Natural killer cell treated with Interleukin-12 subunit alpha and Interleukin-12 subunit beta and Interleukin-15 and Interleukin-18, amount 100 ng/mL, for 72 hours (primary cell): ENCODE data around the gene HSF4. TPM values are rescaled to one million over a fixed set of nuclear protein-coding genes. Genes with fewer than 3 reads are reported as not detected.

Experiments used
- ATAC-seq, 2 donors: fragments of 150-1000 bp; cut with Tn5 transposase in 1 of 2; sonication (Bioruptor Pico), chemical (Tn5 transposase) in 1 of 2; 2 replicates each; pipeline ENCODE4 v1.10.0; 2021
- DNase-seq: peaks from one replicate; pipeline ENCODE4 v3.0.0; 2022; ENCODE audit warnings: low spot score
- H3K27ac Mint-ChIP-seq, 2 donors: 1 replicate in 1 of 2; 2 replicates in 1 of 2; pipeline ENCODE4 v1.8.0; 2022; ENCODE audit warnings: mixed read lengths in 2 of 2, mild to moderate bottlenecking in 1 of 2, moderate library complexity in 1 of 2
- H3K27me3 Mint-ChIP-seq, 2 donors: 1 replicate in 1 of 2; 2 replicates in 1 of 2; pipeline ENCODE4 v1.8.0; 2022; ENCODE audit warnings: mixed read lengths in 2 of 2
- H3K36me3 Mint-ChIP-seq: one replicate; pipeline ENCODE4 v1.8.0; 2022; ENCODE audit warnings: mixed read lengths
- H3K4me1 Mint-ChIP-seq, 2 donors: 1 replicate in 1 of 2; 2 replicates in 1 of 2; pipeline ENCODE4 v1.8.0; 2022; ENCODE audit warnings: low read depth in 2 of 2, mixed read lengths in 2 of 2, mild to moderate bottlenecking in 1 of 2
- H3K4me3 Mint-ChIP-seq: one replicate; pipeline ENCODE4 v1.8.0; 2022; ENCODE audit warnings: mixed read lengths
- H3K9me3 Mint-ChIP-seq: 2 replicates; pipeline ENCODE4 v1.8.0; 2022; ENCODE audit warnings: mixed read lengths
- total RNA-seq, 2 donors: library from RNA; stranded (reverse); gene quantifications; one replicate each; pipeline ENCODE4 v1.2.3, GENCODE V29; 2022

The HSF4 gene
- total RNA-seq, 2 donors from 2014 or later: 17.2 to 19.4 TPM

DNA sequence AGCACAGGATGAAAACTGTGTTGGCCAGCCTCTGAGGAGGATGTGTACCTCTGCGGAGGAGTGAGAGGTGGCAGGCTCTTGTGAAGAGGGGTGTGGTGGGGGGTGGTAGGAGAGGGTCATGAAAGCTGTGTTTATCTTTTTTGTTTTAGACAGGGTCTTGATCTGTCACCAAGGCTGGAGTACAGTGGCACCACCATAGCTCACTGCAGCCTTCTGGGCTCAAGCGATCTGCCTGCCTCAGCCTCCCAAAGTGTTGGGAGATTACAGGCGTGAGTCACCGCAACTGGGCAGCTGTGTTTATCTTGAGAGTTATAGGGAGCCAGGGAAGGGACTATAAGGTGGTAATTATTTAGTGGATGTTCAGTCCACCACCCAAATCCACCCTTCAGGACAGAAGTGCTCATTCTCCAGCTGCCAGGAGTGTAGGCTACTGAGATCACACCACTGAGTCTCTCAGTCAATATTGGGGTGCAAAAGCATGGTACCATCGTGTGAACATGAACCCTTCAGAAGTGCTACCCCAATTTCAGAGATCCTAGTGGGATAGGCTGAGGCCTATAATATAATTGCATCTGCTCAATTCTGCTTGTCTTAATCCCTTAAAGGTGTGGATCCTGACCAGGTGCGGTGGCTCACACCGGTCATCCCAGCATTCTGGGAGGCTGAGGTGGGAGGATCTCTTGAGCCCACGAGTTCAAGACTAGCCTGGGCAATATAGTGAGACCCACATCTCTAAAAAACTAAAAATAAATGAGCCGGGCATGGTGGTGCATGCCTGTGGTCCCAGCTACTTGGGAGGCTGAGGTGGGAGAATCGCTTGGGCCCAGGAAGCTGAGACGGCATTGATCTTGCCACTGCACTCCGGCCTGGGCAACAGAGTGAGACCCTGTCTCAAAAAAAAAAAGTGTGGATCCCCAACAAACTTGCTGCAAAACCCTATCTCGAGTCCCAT lies 26.2 kb downstream of the HSF4 start:
- ATAC-seq (no peak), DNase-seq (no peak)
- Mint-ChIP-seq H3K4me3 (peak overlapping the region; percentile 82), H3K4me1 (peaks cover 27% of the 10 kb centered on the region in 2 donors), H3K27me3 (no peaks in the 10 kb centered on the region), H3K27ac (peak overlapping the region; percentile 54 to 80), H3K36me3 (peaks cover 3% of the 10 kb centered on the region), H3K9me3 (no peaks in the 10 kb centered on the region)

DNA sequence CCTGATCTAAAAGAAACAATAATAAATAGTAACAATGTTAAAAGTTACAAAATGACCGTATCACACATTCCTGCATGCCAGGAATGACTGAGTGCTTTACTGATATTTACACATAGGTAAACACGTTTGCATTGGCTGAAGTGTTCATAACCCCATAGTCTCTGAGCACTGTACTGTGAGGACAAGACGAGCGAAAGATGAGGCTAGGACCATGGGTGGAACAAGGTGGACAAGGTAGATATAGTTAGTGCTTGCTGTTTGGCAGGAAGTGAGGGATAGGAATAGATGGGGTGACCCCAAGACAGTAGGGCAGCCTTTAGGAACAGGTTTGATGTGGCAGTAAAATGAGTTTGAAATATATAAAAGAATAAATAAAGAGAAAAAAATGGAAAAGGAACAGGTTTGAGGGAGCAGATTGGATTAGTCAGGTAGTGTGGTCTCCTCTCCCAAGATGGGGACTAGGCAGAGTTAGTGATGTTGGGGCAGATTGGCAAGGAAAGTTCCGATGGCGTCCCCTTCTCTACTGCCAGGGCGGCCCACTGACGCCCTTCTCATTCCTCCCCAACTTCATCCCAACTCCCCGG lies 27.0 kb downstream of the HSF4 start:
- H3K4me1 Mint-ChIP-seq: peaks cover 32 to 35% of the 10 kb centered on the region in 2 donors
- ATAC-seq (peak in 1 of 2 donors; percentile 0), DNase-seq (no peak)
- H3K9me3 Mint-ChIP-seq: no peaks in the 10 kb centered on the region
- peak overlapping the region; percentile 54 to 80 for H3K27ac Mint-ChIP-seq
- H3K27me3 Mint-ChIP-seq: no peaks in the 10 kb centered on the region
- H3K36me3 Mint-ChIP-seq: peaks cover 11% of the 10 kb centered on the region
- peak overlapping the region; percentile 82 for H3K4me3 Mint-ChIP-seq

DNA sequence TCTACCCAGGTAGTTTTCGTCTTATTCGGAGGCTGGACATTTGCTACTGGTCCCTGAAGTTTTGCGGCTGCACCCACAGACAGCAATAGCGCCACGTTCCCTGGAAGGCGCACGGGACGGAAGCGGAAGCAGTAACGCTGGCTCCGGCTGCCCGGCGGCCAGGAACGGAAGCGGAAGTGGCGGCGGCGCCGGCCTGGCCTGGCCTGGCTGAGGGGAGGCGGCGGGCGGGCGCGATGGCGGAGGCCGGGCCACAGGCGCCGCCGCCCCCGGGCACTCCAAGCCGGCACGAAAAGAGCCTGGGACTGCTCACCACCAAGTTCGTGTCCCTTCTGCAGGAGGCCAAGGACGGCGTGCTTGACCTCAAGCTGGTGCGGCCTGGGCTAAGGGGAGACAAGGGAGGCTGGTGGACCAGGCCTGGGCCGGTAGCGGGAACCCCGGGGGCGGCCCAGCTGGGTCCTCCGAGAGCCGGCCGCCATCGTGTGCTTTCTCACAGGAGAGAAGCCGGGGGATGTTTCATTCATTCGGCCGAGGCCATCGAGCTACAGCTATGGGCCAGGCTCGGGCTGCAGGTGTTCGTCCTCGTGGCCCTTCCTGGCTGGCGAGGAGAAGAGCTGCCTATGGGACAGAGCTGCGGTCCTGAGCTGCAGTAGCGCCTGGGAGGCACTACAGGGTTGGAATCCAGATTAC lies 27.6 kb downstream of the HSF4 start, which contains the start of gene E2F4:
TSS of gene E2F4 (plus strand) at position 161 of the 687 bp plus-strand sequence. CDS start at position 234, 73 bp downstream.
- Mint-ChIP-seq H3K27me3 (no peaks in the 10 kb centered on the region), H3K36me3 (peaks cover 17% of the 10 kb centered on the region), H3K4me3 (peak within 1 kb of the TSS; percentile 82), H3K9me3 (no peaks in the 10 kb centered on the region), H3K27ac (peak within 1 kb of the TSS; percentile 54 to 80), H3K4me1 (peaks cover 39 to 41% of the 10 kb centered on the region in 2 donors)
- peak; percentile 97 to 98 for ATAC-seq
- DNase-seq: peak; percentile 96

DNA sequence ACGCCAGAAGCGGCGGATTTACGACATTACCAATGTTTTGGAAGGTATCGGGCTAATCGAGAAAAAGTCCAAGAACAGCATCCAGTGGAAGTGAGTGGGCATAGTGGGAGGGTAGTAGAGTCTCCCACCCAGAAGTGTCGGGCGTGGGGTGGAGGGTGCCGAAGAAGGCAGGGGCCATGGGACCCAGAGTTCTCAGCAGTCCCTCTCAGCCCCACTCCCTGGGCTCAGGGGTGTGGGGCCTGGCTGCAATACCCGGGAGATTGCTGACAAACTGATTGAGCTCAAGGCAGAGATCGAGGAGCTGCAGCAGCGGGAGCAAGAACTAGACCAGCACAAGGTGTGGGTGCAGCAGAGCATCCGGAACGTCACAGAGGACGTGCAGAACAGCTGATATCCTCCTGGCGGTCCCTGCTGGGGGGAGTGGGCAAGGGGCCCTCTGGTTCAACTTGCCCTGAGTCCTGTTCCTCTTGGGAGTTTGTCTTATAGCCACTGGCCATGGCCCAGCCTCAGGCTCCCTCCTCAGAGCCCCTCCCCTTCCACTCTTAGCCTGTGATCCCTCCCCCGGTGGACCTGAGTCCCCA lies 28.3 kb downstream of the HSF4 start:
- H3K27ac Mint-ChIP-seq: peak overlapping the region; percentile 54 to 80
- H3K36me3 Mint-ChIP-seq: peaks cover 17% of the 10 kb centered on the region
- peak overlapping the region; percentile 82 for H3K4me3 Mint-ChIP-seq
- peaks cover 39 to 42% of the 10 kb centered on the region in 2 donors for H3K4me1 Mint-ChIP-seq
- no peaks in the 10 kb centered on the region for H3K27me3 Mint-ChIP-seq
- H3K9me3 Mint-ChIP-seq: no peaks in the 10 kb centered on the region
- no peak for ATAC-seq
- no peak for DNase-seq

DNA sequence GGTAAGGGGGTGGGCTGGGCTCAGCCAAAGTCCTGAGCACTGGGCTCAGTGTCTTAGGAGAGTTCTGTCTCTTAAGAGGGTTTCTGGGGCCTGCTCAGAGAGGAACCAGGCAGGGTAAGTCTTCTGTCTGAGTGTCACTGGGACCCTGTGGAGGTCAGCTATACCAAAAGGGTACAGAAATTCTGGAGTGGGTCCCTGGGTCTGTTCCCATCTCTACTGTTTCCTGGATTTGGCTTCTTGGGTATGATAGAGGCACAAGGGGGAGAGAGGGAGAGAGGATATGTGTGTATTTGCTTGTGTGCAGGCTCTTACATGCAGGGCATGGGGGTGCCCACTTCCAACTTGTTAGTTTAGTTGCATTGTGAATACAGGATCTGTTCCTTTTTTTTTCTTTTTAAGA lies 29.0 kb downstream of the HSF4 start:
- H3K27me3 Mint-ChIP-seq: no peaks in the 10 kb centered on the region
- H3K36me3 Mint-ChIP-seq: peaks cover 17% of the 10 kb centered on the region
- no peaks in the 10 kb centered on the region for H3K9me3 Mint-ChIP-seq
- ATAC-seq (no peak), DNase-seq (no peak)
- peak overlapping the region; percentile 82 for H3K4me3 Mint-ChIP-seq
- peak overlapping the region; percentile 54 to 80 for H3K27ac Mint-ChIP-seq
- peaks cover 39 to 42% of the 10 kb centered on the region in 2 donors for H3K4me1 Mint-ChIP-seq

DNA sequence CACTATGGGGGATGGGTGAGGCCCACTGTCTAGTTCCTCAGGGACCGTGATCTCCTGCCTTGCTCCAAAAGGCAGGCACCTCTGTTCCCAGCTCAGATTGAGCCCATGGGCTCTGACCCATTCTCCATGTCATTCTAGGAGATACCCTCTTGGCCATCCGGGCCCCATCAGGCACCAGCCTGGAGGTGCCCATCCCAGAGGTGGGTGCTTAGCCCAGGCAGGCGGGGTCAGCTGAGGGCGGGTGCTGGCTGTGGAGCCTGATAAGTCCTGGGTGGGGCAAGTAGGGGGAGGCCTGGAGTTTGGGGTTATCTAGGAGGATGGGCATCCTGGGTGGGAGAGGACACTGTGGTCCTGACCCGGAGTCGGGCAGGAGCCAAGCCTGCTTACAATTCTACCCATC lies 29.7 kb downstream of the HSF4 start:
- Mint-ChIP-seq H3K4me1 (peaks cover 39 to 42% of the 10 kb centered on the region in 2 donors), H3K27ac (peak overlapping the region; percentile 54 to 80), H3K36me3 (peaks cover 17% of the 10 kb centered on the region), H3K4me3 (peak overlapping the region; percentile 82), H3K9me3 (no peaks in the 10 kb centered on the region), H3K27me3 (no peaks in the 10 kb centered on the region)
- DNase-seq (no peak), ATAC-seq (no peak)

DNA sequence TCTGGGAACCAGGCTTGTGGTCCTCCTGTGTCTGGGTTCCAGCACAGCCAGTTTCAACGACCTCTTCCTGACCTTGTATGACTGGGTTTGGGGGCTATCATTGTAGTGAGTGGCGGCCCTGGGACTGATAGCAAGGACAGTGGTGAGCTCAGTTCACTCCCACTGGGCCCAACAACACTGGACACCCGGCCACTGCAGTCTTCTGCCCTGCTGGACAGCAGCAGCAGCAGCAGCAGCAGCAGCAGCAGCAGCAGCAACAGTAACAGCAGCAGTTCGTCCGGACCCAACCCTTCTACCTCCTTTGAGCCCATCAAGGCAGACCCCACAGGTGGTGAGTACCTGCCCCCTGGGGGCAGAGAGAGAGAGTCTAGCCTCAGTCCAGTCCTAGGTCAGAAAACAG lies 31.1 kb downstream of the HSF4 start:
- H3K4me1 Mint-ChIP-seq: peaks cover 39 to 42% of the 10 kb centered on the region in 2 donors

DNA sequence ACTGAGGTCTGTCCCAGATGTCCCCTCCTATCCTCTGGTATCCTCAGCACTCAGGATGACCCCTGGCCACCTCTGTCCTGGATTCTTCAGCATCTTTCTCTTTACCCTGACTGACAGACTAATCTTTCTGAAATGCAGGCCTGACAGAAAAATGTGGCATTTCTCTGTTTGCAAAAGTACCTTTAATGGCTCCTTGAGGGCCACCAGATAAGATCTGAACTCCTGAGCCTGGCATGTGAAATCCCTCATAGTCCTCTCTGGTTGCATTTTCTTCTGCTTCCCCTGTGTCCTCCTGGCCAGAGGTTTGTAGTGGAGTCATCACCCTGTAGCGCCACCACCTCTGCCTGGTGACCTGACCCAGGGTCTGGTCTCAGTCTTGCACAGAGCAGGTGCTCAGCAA lies 32.3 kb downstream of the HSF4 start:
- Mint-ChIP-seq H3K36me3 (peaks cover 17% of the 10 kb centered on the region), H3K4me1 (peaks cover 32 to 34% of the 10 kb centered on the region in 2 donors), H3K4me3 (peak overlapping the region; percentile 11), H3K27me3 (no peaks in the 10 kb centered on the region), H3K9me3 (no peaks in the 10 kb centered on the region), H3K27ac (peak overlapping the region in 1 of 2 donors; percentile 51)
- ATAC-seq (no peak), DNase-seq (no peak)

More for the DNA sequence above, 31.1 kb downstream of the HSF4 start:
- ATAC-seq (no peak), DNase-seq (no peak)
- Mint-ChIP-seq H3K27ac (peak overlapping the region; percentile 35 to 51), H3K27me3 (no peaks in the 10 kb centered on the region), H3K4me3 (peak overlapping the region; percentile 17), H3K9me3 (no peaks in the 10 kb centered on the region), H3K36me3 (peaks cover 17% of the 10 kb centered on the region)

DNA sequence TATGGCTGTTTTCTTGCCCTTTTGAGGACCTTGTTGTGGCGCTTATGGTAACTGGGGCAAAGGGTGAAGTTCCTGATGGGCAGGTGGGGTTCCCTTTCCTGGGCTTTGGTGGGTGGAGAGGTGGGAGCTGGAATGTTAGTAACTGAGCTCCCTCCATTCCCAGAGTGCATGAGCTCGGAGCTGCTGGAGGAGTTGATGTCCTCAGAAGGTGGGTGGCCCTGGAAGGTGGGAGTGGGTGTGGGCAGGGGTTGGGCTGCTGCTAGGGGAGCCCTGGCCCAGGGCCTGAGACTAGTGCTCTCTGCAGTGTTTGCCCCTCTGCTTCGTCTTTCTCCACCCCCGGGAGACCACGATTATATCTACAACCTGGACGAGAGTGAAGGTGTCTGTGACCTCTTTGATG lies 33.2 kb downstream of the HSF4 start:
- H3K27ac Mint-ChIP-seq: no peak overlapping the region
- H3K27me3 Mint-ChIP-seq: no peaks in the 10 kb centered on the region
- peaks cover 28 to 29% of the 10 kb centered on the region in 2 donors for H3K4me1 Mint-ChIP-seq
- DNase-seq (no peak), ATAC-seq (no peak)
- no peak overlapping the region for H3K4me3 Mint-ChIP-seq
- H3K9me3 Mint-ChIP-seq: no peaks in the 10 kb centered on the region
- H3K36me3 Mint-ChIP-seq: peaks cover 17% of the 10 kb centered on the region

DNA sequence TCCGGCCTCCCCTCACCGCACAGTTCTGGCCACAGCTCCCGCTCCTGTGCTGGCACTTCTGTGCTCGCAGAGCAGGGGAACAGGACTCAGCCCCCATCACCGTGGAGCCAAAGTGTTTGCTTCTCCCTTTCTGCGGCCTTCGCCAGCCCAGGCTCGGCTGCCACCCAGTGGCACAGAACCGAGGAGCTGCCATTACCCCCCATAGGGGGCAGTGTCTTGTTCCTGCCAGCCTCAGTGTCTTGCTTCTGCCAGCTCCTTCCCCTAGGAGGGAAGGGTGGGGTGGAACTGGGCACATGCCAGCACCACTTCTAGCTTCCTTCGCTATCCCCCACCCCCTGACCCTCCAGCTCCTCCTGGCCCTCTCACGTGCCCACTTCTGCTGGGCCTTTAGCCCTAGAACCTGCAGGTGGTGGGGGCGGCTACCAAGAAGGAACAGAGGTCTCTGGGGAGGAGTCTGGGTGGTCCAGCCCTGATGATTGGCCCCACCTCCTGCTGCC lies 33.7 kb downstream of the HSF4 start:
- H3K27ac Mint-ChIP-seq: no peak overlapping the region
- no peaks in the 10 kb centered on the region for H3K9me3 Mint-ChIP-seq
- no peak overlapping the region for H3K4me3 Mint-ChIP-seq
- ATAC-seq (no peak), DNase-seq (no peak)
- H3K36me3 Mint-ChIP-seq: peaks cover 17% of the 10 kb centered on the region
- H3K4me1 Mint-ChIP-seq: peaks cover 25 to 27% of the 10 kb centered on the region in 2 donors
- no peaks in the 10 kb centered on the region for H3K27me3 Mint-ChIP-seq

DNA sequence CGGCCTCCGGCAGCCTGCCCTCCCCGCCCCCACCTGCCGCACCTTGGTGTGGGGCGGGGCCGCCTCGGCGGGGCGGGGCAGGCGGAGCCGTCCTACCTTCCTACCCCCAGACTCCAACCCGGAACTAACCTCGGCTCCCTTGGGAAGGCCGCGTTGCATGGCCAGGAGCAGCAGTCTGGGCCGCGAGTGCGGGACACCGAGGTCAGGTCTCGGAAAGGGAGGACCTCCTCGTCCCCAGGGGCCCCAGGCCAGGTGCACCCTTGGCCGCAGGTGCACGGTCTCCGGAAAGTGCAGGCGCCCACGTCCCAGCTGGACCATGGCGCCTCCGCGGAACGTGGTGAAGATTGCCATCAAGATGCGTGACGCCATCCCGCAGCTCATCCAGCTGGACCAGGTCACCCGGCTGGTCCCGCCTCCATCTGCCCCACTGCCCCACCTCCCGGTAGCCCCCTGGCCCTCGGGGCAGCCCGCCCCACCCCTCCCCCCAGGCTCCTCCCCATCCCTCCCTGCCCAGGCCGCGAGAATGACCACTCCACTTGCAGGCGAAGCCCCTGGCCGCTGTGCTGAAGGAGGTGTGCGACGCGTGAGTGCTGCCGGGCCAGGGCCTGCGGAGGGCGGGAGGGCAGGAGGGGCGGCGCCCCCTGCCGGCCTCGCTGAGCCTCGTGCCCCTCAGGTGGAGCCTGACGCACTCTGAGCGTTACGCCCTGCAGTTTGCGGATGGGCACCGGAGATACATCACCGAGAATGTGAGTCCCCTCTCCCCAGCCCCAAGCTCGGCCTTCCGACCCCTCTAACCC lies 34.7 kb downstream of the HSF4 start, which contains the start of gene ELMO3:
TSS of gene ELMO3 (plus strand) at position 121 of the 797 bp plus-strand sequence. CDS start at position 317, 196 bp downstream.
- H3K27me3 Mint-ChIP-seq: no peaks in the 10 kb centered on the region
- no peak within 1 kb of the TSS for H3K27ac Mint-ChIP-seq
- ATAC-seq: no peak
- no peaks in the 10 kb centered on the region for H3K9me3 Mint-ChIP-seq
- DNase-seq: no peak
- H3K4me1 Mint-ChIP-seq: peaks cover 15 to 18% of the 10 kb centered on the region in 2 donors
- H3K4me3 Mint-ChIP-seq: no peak within 1 kb of the TSS
- peaks cover 17% of the 10 kb centered on the region for H3K36me3 Mint-ChIP-seq

DNA sequence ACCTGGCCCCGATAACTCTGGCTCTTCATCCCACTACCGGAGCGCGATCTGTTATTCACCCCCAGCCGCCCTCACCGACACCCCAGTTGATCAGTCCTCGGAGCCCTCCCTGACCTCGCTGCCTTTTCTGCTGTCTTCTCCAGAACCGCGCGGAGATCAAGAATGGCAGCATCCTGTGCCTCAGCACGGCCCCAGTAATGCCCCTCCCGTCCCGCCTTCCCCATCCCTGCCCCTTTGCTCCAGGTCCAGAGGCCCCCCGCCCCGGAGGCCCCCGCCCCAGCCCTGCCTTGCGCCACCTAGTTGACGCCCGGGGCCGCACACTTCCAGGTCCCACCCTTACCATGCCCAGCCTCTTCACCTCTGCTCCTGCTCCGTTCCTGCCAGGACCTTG lies 35.3 kb downstream of the HSF4 start:
- H3K9me3 Mint-ChIP-seq: no peaks in the 10 kb centered on the region
- no peak overlapping the region for H3K4me3 Mint-ChIP-seq
- ATAC-seq: no peak
- no peak overlapping the region for H3K27ac Mint-ChIP-seq
- no peak for DNase-seq
- H3K4me1 Mint-ChIP-seq: peaks cover 15 to 18% of the 10 kb centered on the region in 2 donors
- peaks cover 17% of the 10 kb centered on the region for H3K36me3 Mint-ChIP-seq
- no peaks in the 10 kb centered on the region for H3K27me3 Mint-ChIP-seq
